Tibial nerve (tissue), 4 donors: Measurements from ENCODE around the gene ANGPTL7.

Source experiments
- CTCF ChIP-seq, 5 experiments: fragments of 200-600 bp in 3 of 5; fragments of 450-650 bp in 2 of 5; sonication (generic) in 3 of 5; IDR thresholded peaks; one replicate each; pipeline ENCODE4 v1.5.1; 2016 to 2019; ENCODE audit warnings: antibody characterized with exemption in 5 of 5, mild to moderate bottlenecking in 3 of 5, moderate library complexity in 2 of 5
- EP300 ChIP-seq, 2 donors: sonication (generic); formaldehyde crosslinking; IDR thresholded peaks; one replicate each; pipeline ENCODE4 v1.6.1; 2017; ENCODE audit warnings: antibody characterized with exemption in 2 of 2, mild to moderate bottlenecking in 1 of 2
- POLR2A ChIP-seq, 2 donors: fragments of 450-650 bp; IDR thresholded peaks; one replicate each; pipeline ENCODE4 v1.6.1; 2017; ENCODE audit warnings: antibody characterized with exemption in 2 of 2, mild to moderate bottlenecking in 2 of 2, moderate library complexity in 2 of 2

- TF ChIP-seq POLR2A (IDR thresholded peaks at IDR 0.05) (no peak), CTCF (IDR thresholded peaks at IDR 0.05) (no peak), EP300 (IDR thresholded peaks at IDR 0.05) (peak in 1 of 2 donors; percentile 40)
Measured at GRCh38 chr1:11143401-11143800, 45.8 kb upstream of the ANGPTL7 start.
